Uterus (tissue), 4 donors: ENCODE results near the gene DOK7. TPM values are rescaled to one million over a fixed set of nuclear protein-coding genes. Genes with fewer than 3 reads are reported as not detected.

Experiments used
- DNase-seq, 2 donors: peaks; one replicate each; pipeline ENCODE4 v3.0.0-alpha.2; 2019 to 2020
- H3K27ac ChIP-seq, 2 donors: fragments of 200-600 bp; sonication (generic); 1 replicate in 1 of 2; 2 replicates in 1 of 2; pipeline ENCODE4 v1.5.1; 2016 to 2018
- H3K27me3 ChIP-seq, 2 donors: fragments of 200-600 bp; sonication (generic); one replicate each; pipeline ENCODE4 v1.5.1; 2018 to 2019; ENCODE audit warnings: control low read depth in 1 of 2
- H3K36me3 ChIP-seq, 2 donors: fragments of 200-600 bp; sonication (generic); one replicate each; pipeline ENCODE4 v1.5.1; 2019; ENCODE audit warnings: control low read depth in 1 of 2
- H3K4me1 ChIP-seq, 2 donors: fragments of 200-600 bp; sonication (generic); one replicate each; pipeline ENCODE4 v1.5.1; 2018 to 2019; ENCODE audit warnings: control low read depth in 1 of 2
- H3K4me3 ChIP-seq, 2 donors: fragments of 200-600 bp; sonication (generic); 1 replicate in 1 of 2; 2 replicates in 1 of 2; pipeline ENCODE4 v1.5.1; 2018 to 2019; ENCODE audit warnings: mild to moderate bottlenecking in 1 of 2
- H3K9me3 ChIP-seq, 2 donors: fragments of 200-600 bp; sonication (generic); one replicate each; pipeline ENCODE4 v1.5.1; 2019; ENCODE audit warnings: control low read depth in 1 of 2
- CTCF ChIP-seq, 4 experiments: fragments of 200-600 bp in 2 of 4; fragments of 450-650 bp in 2 of 4; sonication (generic) in 2 of 4; IDR thresholded peaks; one replicate each; pipeline ENCODE4 v1.5.1; 2016 to 2019; ENCODE audit warnings: antibody characterized with exemption in 4 of 4, mild to moderate bottlenecking in 2 of 4, moderate library complexity in 1 of 4
- POLR2A ChIP-seq, 2 donors: fragments of 450-650 bp; IDR thresholded peaks; one replicate each; pipeline ENCODE4 v1.6.1; 2016; ENCODE audit warnings: antibody characterized with exemption in 2 of 2, mild to moderate bottlenecking in 1 of 2, moderate library complexity in 1 of 2
- intact Hi-C: fragments of 100-400 bp; cut with DNase I; formaldehyde crosslinking; loops from one replicate; pipeline ENCODE4 v1.15.1; 2023; ENCODE audit warnings: low total_unique reads
- total RNA-seq, 4 donors: library from RNA; depleted of rRNA in 3 of 4; stranded (reverse); fragments of >200 nt in 3 of 4; gene quantifications; one replicate each; pipeline versions ENCODE4 v1.1.0 to v1.2.4, GENCODE V29; 2014 to 2023
- donor health status: DM: yes; HTN: yes; CAD: no.

The DOK7 gene
- total RNA-seq: 1 to 10 TPM in 1 of 4 donors, under 1 TPM in 2, not detected in 1; 0.26 to 3.9 (median 0.85) TPM

GRCh38 chr4:3462790-3463415, at the start of gene DOK7:
TSS of gene DOK7 (plus strand) at chr4:3463306. CDS start at chr4:3463376, 70 bp downstream.
- TF ChIP-seq POLR2A (IDR thresholded peaks at IDR 0.05): no peak
- TF ChIP-seq CTCF (IDR thresholded peaks at IDR 0.05): no peak

GRCh38 chr4:3413675-3414420, 49.3 kb upstream of the DOK7 start:
- Histone ChIP-seq H3K27me3 (no peaks in the 10 kb centered on the region), H3K4me3 (no peak overlapping the region), H3K9me3 (no peaks in the 10 kb centered on the region), H3K36me3 (no peaks in the 10 kb centered on the region), H3K4me1 (no peaks in the 10 kb centered on the region), H3K27ac (no peak overlapping the region)
- TF ChIP-seq POLR2A (IDR thresholded peaks at IDR 0.05) (no peak), CTCF (IDR thresholded peaks at IDR 0.05) (no peak)
- DNase-seq: peak in 1 of 2 donors; percentile 10
- intact Hi-C loops: no loop called here

More at GRCh38 chr4:3462790-3463415, at the start of gene DOK7:
- no peaks in the 10 kb centered on the region for H3K9me3 ChIP-seq
- H3K4me3 ChIP-seq: peak within 1 kb of the TSS in 1 of 2 donors; percentile 27
- H3K4me1 ChIP-seq: peaks cover 0 to 4% of the 10 kb centered on the region in 2 donors
- H3K36me3 ChIP-seq: no peaks in the 10 kb centered on the region
- DNase-seq: no peak
- no peaks in the 10 kb centered on the region for H3K27me3 ChIP-seq
- H3K27ac ChIP-seq: no peak within 1 kb of the TSS
- intact Hi-C loops: no loop called here

- no peak overlapping the region for H3K27ac ChIP-seq
- H3K36me3 ChIP-seq: no peaks in the 10 kb centered on the region
- H3K4me3 ChIP-seq: no peak overlapping the region
- H3K9me3 ChIP-seq: no peaks in the 10 kb centered on the region
- intact Hi-C loops: no loop called here
- no peaks in the 10 kb centered on the region for H3K27me3 ChIP-seq
- peak in 1 of 2 donors; percentile 8 for DNase-seq
- TF ChIP-seq CTCF (IDR thresholded peaks at IDR 0.05): no peak
- no peak for TF ChIP-seq POLR2A (IDR thresholded peaks at IDR 0.05)
- no peaks in the 10 kb centered on the region for H3K4me1 ChIP-seq
Measured at GRCh38 chr4:3414421-3415279, 48.5 kb upstream of the DOK7 start.

- DNase-seq: peak in 1 of 2 donors; percentile 16
- TF ChIP-seq POLR2A (IDR thresholded peaks at IDR 0.05) (no peak), CTCF (IDR thresholded peaks at IDR 0.05) (no peak)
Measured at GRCh38 chr4:3415471-3416141, 47.5 kb upstream of the DOK7 start.

More at GRCh38 chr4:3415471-3416141, 47.5 kb upstream of the DOK7 start:
- Histone ChIP-seq H3K27ac (no peak overlapping the region), H3K4me3 (no peak overlapping the region), H3K36me3 (no peaks in the 10 kb centered on the region), H3K4me1 (no peaks in the 10 kb centered on the region), H3K27me3 (no peaks in the 10 kb centered on the region), H3K9me3 (no peaks in the 10 kb centered on the region)
- intact Hi-C loops: no loop called here
